ENCODE measurements around the gene APOF. TPM values are rescaled to one million over a fixed set of nuclear protein-coding genes. Genes with fewer than 3 reads are reported as not detected.

The APOF gene
- total and polyA plus RNA-seq, 2 of the 8 experiments (the other 6 are each of a cell fraction or from before 2014, with no cell fraction given) = not detected

DNA sequence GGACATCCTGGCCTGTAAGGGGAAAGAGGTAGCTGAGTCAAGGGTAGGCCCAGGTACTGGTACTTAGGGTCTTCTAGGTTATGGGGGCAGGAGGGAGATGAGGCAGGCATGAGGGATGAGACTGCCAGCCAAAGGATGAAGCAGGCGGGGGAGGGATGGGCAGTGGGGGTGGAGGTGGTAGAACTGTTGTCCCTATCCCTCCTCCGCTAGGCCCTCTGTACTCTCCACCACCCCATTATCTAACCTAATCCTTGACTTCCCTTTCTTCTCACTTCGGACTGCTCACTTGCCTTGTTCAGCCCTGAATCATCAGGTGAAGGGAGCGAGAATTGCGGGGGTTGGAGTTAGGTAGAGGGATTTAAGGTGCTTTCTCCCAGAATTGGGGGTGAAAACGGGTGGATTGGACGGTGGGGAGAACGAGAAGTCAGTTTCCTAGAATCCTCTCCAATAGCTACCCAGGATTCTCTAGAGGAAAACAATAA, 29.4 kb downstream of the APOF start:
- H3K4me2 ChIP-seq (ENCODE audit: insufficient read depth in 1 of 2, low read depth in 2 of 2, low read length in 2 of 2) = peak overlapping the region; percentile 78 to 93
- H3K4ac ChIP-seq (replicated peaks; ENCODE audit: insufficient read length, low read depth, low read length) = no peak overlapping the region
- H2BK20ac ChIP-seq (ENCODE audit: low read length) = peak overlapping the region; percentile 63; the same call in 1 of the 2 replicates
- peak overlapping the region; percentile 16 for H3K14ac ChIP-seq (ENCODE audit: insufficient read length)
- peak overlapping the region; percentile 53 to 73 (median 62) for H3K4me3 ChIP-seq (ENCODE audit: extremely low read depth in 1 of 4, insufficient read depth in 2 of 4, low read depth in 3 of 4, low read length in 4 of 4)
- H3K23me2 ChIP-seq (ENCODE audit: low read depth, low read length) = peaks cover 7% of the 10 kb centered on the region; the same call in 1 of the 2 replicates
- no peaks in the 10 kb centered on the region for H3K27me3 ChIP-seq (replicated peaks in 1 of 4; ENCODE audit: control insufficient read depth in 3 of 4, extremely low read depth in 1 of 4, insufficient read depth in 3 of 4, low read length in 3 of 4)
- no peak overlapping the region for H3K23ac ChIP-seq (ENCODE audit: insufficient read length)
- peak overlapping the region; percentile 81; the same call in 1 of the 2 replicates for H3K27ac ChIP-seq (ENCODE audit: low read depth, low read length)
- H2AK5ac ChIP-seq (ENCODE audit: low read depth, low read length) = peak overlapping the region; percentile 88
- ChIA-PET POLR2A (ENCODE audit: partially characterized antibody) (interaction anchor here (0.6 to 7.2 kb wide), 18 partner anchors 9 to 252 kb away, joined by 3 to 55 read pairs (median 4); partner anchors contain the start of genes CNPY2, COQ10A, CS and RNF41), CTCF (ENCODE audit: partially characterized antibody) (interaction anchor here (0.9 to 7.2 kb wide), 10 partner anchors 8 to 258 kb away, joined by 3 to 38 read pairs (median 4); partner anchors contain the start of genes CNPY2 and STAT2)
- no peaks in the 10 kb centered on the region for H4K20me1 ChIP-seq (replicated peaks in 1 of 2; ENCODE audit: control insufficient read depth in 1 of 2, insufficient read depth in 2 of 2, low read length in 2 of 2)
- no peaks in the 10 kb centered on the region for H3K79me2 ChIP-seq (ENCODE audit: control insufficient read depth in 1 of 2, insufficient read depth in 2 of 2, low read length in 2 of 2)
- H2BK120ac ChIP-seq (replicated peaks; ENCODE audit: low read depth, low read length) = no peak overlapping the region
- peak overlapping the region; percentile 54 for H4K91ac ChIP-seq (replicated peaks; ENCODE audit: insufficient read length, low read length)
- no peaks in the 10 kb centered on the region for H3K36me3 ChIP-seq (ENCODE audit: control insufficient read depth in 2 of 4, insufficient read depth in 4 of 4, low read length in 3 of 4)
- peak overlapping the region; percentile 60; the same call in 1 of the 2 replicates for H4K8ac ChIP-seq (ENCODE audit: extremely low read depth, insufficient read depth, low read length)
- FAIRE-seq (no peak), DNase-seq (ENCODE audit: low read depth in 1 of 2, low spot score in 2 of 2) (no peak)
- peak overlapping the region; percentile 84 for H2BK12ac ChIP-seq (ENCODE audit: low read depth, low read length)
- peak overlapping the region; percentile 52 for H3K56ac ChIP-seq (replicated peaks; ENCODE audit: insufficient read length, low read depth, low read length)
- H2AFZ ChIP-seq (ENCODE audit: low read length) = peak overlapping the region; percentile 72; the same call in 1 of the 2 replicates
- H3K9me3 ChIP-seq (ENCODE audit: insufficient read depth in 2 of 2, low read depth in 1 of 2, low read length in 1 of 2) = no peaks in the 10 kb centered on the region
- H4K5ac ChIP-seq (ENCODE audit: insufficient read length, low read depth, low read length) = peak overlapping the region; percentile 86
- WGBS, 2 experiments (ENCODE audit: extremely low coverage in 1 of 2, insufficient coverage in 1 of 2, insufficient read length in 1 of 2, insufficient replicate concordance in 2 of 2, low coverage in 1 of 2, low lambda C conversion rate in 2 of 2, missing lambda C conversion rate in 1 of 2) = 47% methylated on average over 8 of the region's 8 CpGs; no CpG with 5 or more reads in 1 of the 2 experiments
- H2BK5ac ChIP-seq (ENCODE audit: low read depth, low read length) = peak overlapping the region; percentile 78
- H3K18ac ChIP-seq (ENCODE audit: extremely low read depth, low read length) = peak overlapping the region; percentile 93
- peaks cover 8 to 19% (median 10%) of the 10 kb centered on the region in 4 experiments for H3K4me1 ChIP-seq (replicated peaks in 1 of 4; ENCODE audit: control insufficient read depth in 3 of 4, insufficient read depth in 4 of 4, low read length in 3 of 4)
- peak overlapping the region in 3 of 4 experiments; percentile 51 to 84 (median 69); a peak in 6 of 7 replicates for H3K9ac ChIP-seq (replicated peaks in 1 of 4; ENCODE audit: extremely low read depth in 1 of 4, low read depth in 3 of 4, low read length in 3 of 4)
- H3K79me1 ChIP-seq (ENCODE audit: low read depth, low read length) = no peaks in the 10 kb centered on the region
- 0 out of 2 replicates have a peak overlapping the region, but pooled peaks have one; percentile 46 for H2BK15ac ChIP-seq (ENCODE audit: low read length)
- TF ChIP-seq TEAD4 (IDR thresholded peaks at IDR 0.05; ENCODE audit: low read depth, low read length) = no peak
- no peak for TF ChIP-seq EP300 (IDR thresholded peaks at IDR 0.05; ENCODE audit: borderline replicate concordance in 1 of 2, low read depth in 2 of 2, low read length in 2 of 2)
- 0 out of 2 replicates have a peak, but pooled peaks have one; percentile 2 for TF ChIP-seq POLR2AphosphoS5 (IDR thresholded peaks at IDR 0.05; ENCODE audit: low read depth, low read length)
